ENCODE results near the gene SNX20.

- TF ChIP-seq POLR2A (IDR thresholded peaks at IDR 0.05) (no peak), POLR2AphosphoS5 (IDR thresholded peaks at IDR 0.05; ENCODE audit: insufficient read depth in 1 of 2, low read depth in 1 of 2) (no peak)
Measured at GRCh38 chr16:50628156-50628802, 52.8 kb downstream of the SNX20 start.
